ENCODE results near the gene GNRHR.

- no peak for TF ChIP-seq CTCF (IDR thresholded peaks at IDR 0.05)
- no peak for TF ChIP-seq POLR2A (IDR thresholded peaks at IDR 0.05)
Observed at GRCh38 chr4:67755974-67756373, 1.8 kb upstream of the GNRHR start.
